A549 (cell line): ENCODE measurements around the gene ULK2. TPM values are rescaled to one million over a fixed set of nuclear protein-coding genes. Genes with fewer than 3 reads are reported as not detected.
"Not testable (repeated sequence)": the region's sequence is repeated elsewhere in the genome, so short reads cannot be mapped to it uniquely, and the experiment has no call there.

Experiments
- ATAC-seq, 2 experiments: fragments of 200-7000 bp in 1 of 2; fragments of >200 bp in 1 of 2; cut with Nextera tagmentation in 1 of 2; cut with Tn5 transposase in 1 of 2; 3 replicates each; pipeline versions ENCODE4 v1.8.0 to v1.9.1; 2018 to 2020; ENCODE audit warnings: mild to moderate bottlenecking in 1 of 2, moderate library complexity in 1 of 2
- CTCF ChIA-PET: fragments of 300-600 bp; sonication (Branson Sonifier 250); formaldehyde crosslinking; extraction: SDS; loops from one replicate; lab custom pipeline; 2021; ENCODE audit warnings: antibody characterized with exemption, inconsistent platforms; lab: Yijun Ruan, JAX
- POLR2A ChIA-PET: fragments of 350-600 bp; formaldehyde crosslinking; extraction: SDS; loops from one replicate; lab custom pipeline; 2021; ENCODE audit warnings: antibody characterized with exemption, inconsistent platforms; lab: Yijun Ruan, JAX
- DNase-seq, 2 experiments: peaks; one replicate each; pipeline versions ENCODE4 v3.0.0 to v3.0.0-alpha.2; 2011 to 2016; ENCODE audit warnings: low read depth in 1 of 2, low spot score in 1 of 2
- FAIRE-seq: peaks from 2 replicates; lab custom pipeline; 2011; peaks lifted over from hg19 to GRCh38; lab: Jason Lieb, UNC
- H3K27ac ChIP-seq, 2 experiments: fragments of >200 bp; sonication (Bioruptor Twin); formaldehyde crosslinking; 3 replicates each; pipeline ENCODE4 v1.5.1; 2016 to 2017
- H3K4me1 ChIP-seq: fragments of >200 bp; sonication (Bioruptor Twin); formaldehyde crosslinking; 3 replicates; pipeline ENCODE4 v1.6.1; 2016
- H3K4me2 ChIP-seq: fragments of >200 bp; sonication (Bioruptor Twin); formaldehyde crosslinking; 3 replicates; pipeline ENCODE4 v1.6.1; 2016
- H3K4me3 ChIP-seq: fragments of >200 bp; sonication (Bioruptor Twin); formaldehyde crosslinking; 3 replicates; pipeline ENCODE4 v1.5.1; 2016
- H3K9me3 ChIP-seq: fragments of >200 bp; sonication (Bioruptor Twin); formaldehyde crosslinking; 3 replicates; pipeline ENCODE4 v1.6.1; 2016
- BHLHE40 ChIP-seq: IDR thresholded peaks from 2 replicates; pipeline ENCODE4 v1.6.1; 2012; ENCODE audit warnings: low read depth, low read length, inconsistent platforms
- EHF ChIP-seq: fragments of 250-450 bp; sonication (Bioruptor Pico); IDR thresholded peaks from 2 replicates; pipeline ENCODE4 v1.5.0; 2020; ENCODE audit warnings: mild to moderate bottlenecking
- FOSL2 ChIP-seq, 2 experiments: fragments of 450-650 bp in 1 of 2; fragments of >200 bp in 1 of 2; sonication (Bioruptor Twin) in 1 of 2; formaldehyde crosslinking; IDR thresholded peaks; 2 replicates each; pipeline versions ENCODE4 v1.5.0 to v1.6.1; 2016 to 2020; ENCODE audit warnings: mild to moderate bottlenecking in 1 of 2, moderate library complexity in 1 of 2
- HOXB5 ChIP-seq: fragments of 250-450 bp; sonication (Bioruptor Pico); IDR thresholded peaks from 2 replicates; pipeline ENCODE4 v1.5.0; 2020; ENCODE audit warnings: mild to moderate bottlenecking, moderate library complexity
- JUNB ChIP-seq: fragments of >200 bp; sonication (Bioruptor Twin); formaldehyde crosslinking; IDR thresholded peaks from 2 replicates; pipeline ENCODE4 v1.6.1; 2016
- MYC ChIP-seq: IDR thresholded peaks from 2 replicates; pipeline ENCODE4 v1.6.1; 2012; ENCODE audit warnings: mild to moderate bottlenecking, inconsistent platforms, low read length, improper control_type of control experiment, borderline replicate concordance
- POLR2AphosphoS2 ChIP-seq: conservative IDR thresholded peaks from 2 replicates; pipeline ENCODE4 v1.6.1; 2012; ENCODE audit warnings: low read length, improper control_type of control experiment, inconsistent platforms
- RAD21 ChIP-seq, 2 experiments: fragments of >200 bp in 1 of 2; sonication (Bioruptor Twin) in 1 of 2; formaldehyde crosslinking in 1 of 2; IDR thresholded peaks in 1 of 2; conservative IDR thresholded peaks in 1 of 2; 2 replicates in 1 of 2; 3 replicates in 1 of 2; pipeline ENCODE4 v1.6.1; 2012 to 2018; ENCODE audit warnings: inconsistent platforms in 1 of 2
- RCOR1 ChIP-seq: fragments of 150-350 bp; IDR thresholded peaks from 2 replicates; pipeline ENCODE4 v1.6.1; 2014; ENCODE audit warnings: antibody characterized with exemption, low read length, low read depth
- RNF2 ChIP-seq: fragments of 200-600 bp; sonication (generic); IDR thresholded peaks from 2 replicates; pipeline ENCODE4 v1.6.1; 2016; ENCODE audit warnings: low read depth, mild to moderate bottlenecking, antibody characterized with exemption, moderate library complexity, borderline replicate concordance
- SMC3 ChIP-seq: fragments of >200 bp; sonication (Bioruptor Twin); formaldehyde crosslinking; IDR thresholded peaks from 3 replicates; pipeline ENCODE4 v1.6.1; 2018; ENCODE audit warnings: inconsistent platforms
- TFCP2L1 ChIP-seq: fragments of 250-450 bp; sonication (Bioruptor Pico); IDR thresholded peaks from 2 replicates; pipeline ENCODE4 v1.5.0; 2021; ENCODE audit warnings: mild to moderate bottlenecking
- ZNF302 ChIP-seq: fragments of 250-450 bp; sonication (Bioruptor Pico); IDR thresholded peaks from 2 replicates; pipeline ENCODE4 v1.9.0; 2021; ENCODE audit warnings: inconsistent platforms, mild to moderate bottlenecking, moderate library complexity
- ZSCAN20 ChIP-seq: fragments of 250-450 bp; sonication (Bioruptor Pico); IDR thresholded peaks from 2 replicates; pipeline ENCODE4 v1.8.0; 2022; ENCODE audit warnings: mild to moderate bottlenecking, moderate library complexity
- WGBS: methylation state at CpG from one replicate; pipeline ENCODE4 v1.1.6; 2017; ENCODE audit errors: missing lambda C conversion rate; 5-methylcytosine and 5-hydroxymethylcytosine counted together
- polyA plus RNA-seq, 4 experiments: library from polyadenylated mRNA; depleted of rRNA in 3 of 4; stranded (reverse); fragments of >200 nt; fragmentation: RNase III in 1 of 4; extraction: RNeasy Plus Mini Kit Qiagen cat#74134 plus additional on column Dnase treatment in 1 of 4; gene quantifications; 2 replicates in 3 of 4; 3 replicates in 1 of 4; pipeline ENCODE4 v1.2.3, GENCODE V29; 2011 to 2017
- TF ChIP-seq, protein P1 (sequence below): fragments of 250-450 bp; sonication (Bioruptor Pico); IDR thresholded peaks from 2 replicates; pipeline ENCODE4 v1.5.0; 2021; ENCODE audit warnings: mild to moderate bottlenecking, moderate library complexity, borderline replicate concordance
- TF ChIP-seq, protein P2 (sequence below): fragments of >200 bp; sonication (Bioruptor Twin); formaldehyde crosslinking; IDR thresholded peaks from 3 replicates; pipeline ENCODE4 v1.6.1; 2016
- TF ChIP-seq, protein P3 (sequence below): fragments of >200 bp; sonication (Bioruptor Twin); formaldehyde crosslinking; IDR thresholded peaks from 3 replicates; pipeline ENCODE4 v1.5.1; 2016

ULK2 gene
- polyA plus RNA-seq, 2 of the 4 experiments (the other 2 are of a cell fraction) = 14.4 to 40.9 TPM

DNA sequence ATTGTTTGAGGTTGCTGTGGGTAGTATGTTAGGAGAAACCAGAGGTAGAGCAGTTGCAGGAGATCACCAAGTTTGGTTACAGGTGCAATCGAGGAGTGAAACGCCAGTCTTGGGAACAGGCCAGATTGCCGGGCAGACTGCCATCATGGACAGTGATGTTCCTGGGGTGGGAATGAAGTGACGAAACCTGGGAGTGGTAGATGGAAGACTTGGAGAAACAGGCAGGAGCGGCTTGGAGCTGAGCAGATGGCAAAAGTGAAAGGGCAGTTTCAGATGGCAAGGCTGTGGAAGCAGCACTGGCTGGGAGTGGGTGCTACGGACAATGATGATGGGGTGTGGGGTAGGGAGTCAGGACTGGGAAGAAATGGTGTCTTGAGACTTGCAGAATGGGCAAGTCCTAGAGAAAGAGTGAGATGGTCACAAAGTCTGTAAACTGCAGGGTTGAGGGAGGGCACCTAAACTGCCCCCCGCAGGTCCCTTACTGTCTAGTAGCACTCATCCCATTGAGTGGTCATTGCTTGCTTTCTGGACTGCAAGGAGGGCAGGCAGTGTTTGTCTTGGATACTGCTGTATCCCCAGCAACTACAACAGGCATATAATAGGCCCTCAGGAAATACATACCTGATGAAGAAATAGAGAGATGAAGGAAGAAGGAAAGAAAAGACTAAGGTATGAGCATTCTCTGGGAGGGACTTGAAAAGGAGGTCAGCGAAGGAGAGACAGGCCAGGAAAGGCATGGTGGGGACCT lies 29.5 kb upstream of the ULK2 start:
- Histone ChIP-seq H3K4me3 (no peak overlapping the region), H3K4me2 (peak overlapping the region; percentile 24), H3K27ac (peak overlapping the region in 1 of 2 experiments; percentile 39; a peak in 3 of 6 replicates), H3K4me1 (peaks cover 20% of the 10 kb centered on the region), H3K9me3 (no peaks in the 10 kb centered on the region)
- ChIA-PET CTCF (interaction anchor here (0.6 kb wide), 1 partner anchor 246 kb away, joined by 3 read pairs; no protein-coding TSS in a partner anchor), POLR2A (interaction anchor here (0.5 kb wide), 1 partner anchor 23 kb away, joined by 3 read pairs; no protein-coding TSS in a partner anchor)
- DNase-seq (peak in 1 of 2 experiments; percentile 28), ATAC-seq (peak; percentile 41 to 54; a peak in 5 of 6 replicates), FAIRE-seq (no peak)
- TF ChIP-seq JUNB (no peak), MYC (no peak), RAD21 (conservative IDR thresholded peaks at IDR 0.05 in 1 of 2, IDR thresholded peaks at IDR 0.05 in 1 of 2) (no peak), RNF2 (no peak)
- 72% methylated on average over 8 of the region's 8 CpGs for WGBS

DNA sequence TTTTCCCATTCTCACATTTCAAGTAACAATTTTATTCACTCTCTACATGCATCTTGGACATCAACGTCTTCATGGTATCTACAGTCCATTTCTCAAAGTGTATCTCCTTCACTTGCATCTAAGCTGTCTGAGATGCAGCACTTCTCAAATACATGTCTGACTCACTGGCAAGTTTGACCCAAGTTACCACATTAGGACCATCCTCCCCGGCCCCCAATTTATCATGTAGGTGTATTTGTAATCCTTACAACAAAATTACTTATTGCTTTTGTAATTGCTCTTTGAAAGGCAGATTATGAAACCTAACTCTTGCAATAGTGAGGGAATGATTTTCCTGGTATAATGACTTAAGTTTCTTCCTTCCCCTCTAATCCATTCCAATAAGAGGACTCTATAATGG lies 28.9 kb upstream of the ULK2 start:
- ChIA-PET CTCF (no interaction called here), POLR2A (interaction anchor here (0.5 kb wide), 1 partner anchor 23 kb away, joined by 3 read pairs; no protein-coding TSS in a partner anchor)
- WGBS = 62% methylated on average over 2 of the region's 2 CpGs
- Histone ChIP-seq H3K4me3 (no peak overlapping the region), H3K4me1 (peaks cover 20% of the 10 kb centered on the region)
- DNase-seq (no peak), ATAC-seq (no peak)
- TF ChIP-seq, protein P1, sequence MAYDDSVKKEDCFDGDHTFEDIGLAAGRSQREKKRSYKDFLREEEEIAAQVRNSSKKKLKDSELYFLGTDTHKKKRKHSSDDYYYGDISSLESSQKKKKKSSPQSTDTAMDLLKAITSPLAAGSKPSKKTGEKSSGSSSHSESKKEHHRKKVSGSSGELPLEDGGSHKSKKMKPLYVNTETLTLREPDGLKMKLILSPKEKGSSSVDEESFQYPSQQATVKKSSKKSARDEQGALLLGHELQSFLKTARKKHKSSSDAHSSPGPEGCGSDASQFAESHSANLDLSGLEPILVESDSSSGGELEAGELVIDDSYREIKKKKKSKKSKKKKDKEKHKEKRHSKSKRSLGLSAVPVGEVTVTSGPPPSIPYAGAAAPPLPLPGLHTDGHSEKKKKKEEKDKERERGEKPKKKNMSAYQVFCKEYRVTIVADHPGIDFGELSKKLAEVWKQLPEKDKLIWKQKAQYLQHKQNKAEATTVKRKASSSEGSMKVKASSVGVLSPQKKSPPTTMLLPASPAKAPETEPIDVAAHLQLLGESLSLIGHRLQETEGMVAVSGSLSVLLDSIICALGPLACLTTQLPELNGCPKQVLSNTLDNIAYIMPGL (CRISPR knock-in tag) = no peak
- no peak for TF ChIP-seq RAD21 (conservative IDR thresholded peaks at IDR 0.05 in 1 of 2, IDR thresholded peaks at IDR 0.05 in 1 of 2)
- no peak for TF ChIP-seq TFCP2L1 (CRISPR knock-in tag)
- TF ChIP-seq, all 56 proteins: peak for 0
- H3K27ac ChIP-seq = no peak overlapping the region
- H3K9me3 ChIP-seq = no peaks in the 10 kb centered on the region
- no peak for FAIRE-seq
- 0 out of 3 replicates have a peak overlapping the region, but pooled peaks have one; percentile 24 for H3K4me2 ChIP-seq

DNA sequence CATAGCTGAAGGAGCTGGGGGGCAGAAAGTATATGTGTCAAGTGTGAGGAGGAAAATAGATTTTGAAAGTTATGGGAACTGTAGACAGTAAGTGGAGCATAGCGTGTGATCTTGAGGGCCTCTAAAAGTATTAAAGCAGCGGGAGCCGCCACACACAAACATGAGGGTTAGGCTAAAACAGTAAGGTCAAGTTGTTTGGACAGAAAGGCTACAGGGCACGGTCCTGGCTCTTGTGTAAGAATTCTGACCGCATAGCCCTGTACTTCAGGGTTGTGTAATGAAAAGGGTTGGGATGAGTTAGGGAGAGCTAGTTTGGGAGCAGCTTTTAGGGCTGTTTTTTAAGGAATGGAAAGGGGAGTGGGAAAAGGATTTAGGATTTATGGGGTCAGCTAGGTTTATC lies 22.8 kb upstream of the ULK2 start:
- H3K9me3 ChIP-seq, H3K4me3 ChIP-seq, H3K4me1 ChIP-seq, H3K27ac ChIP-seq, POLR2A ChIA-PET, ATAC-seq, DNase-seq, H3K4me2 ChIP-seq, FAIRE-seq, CTCF ChIA-PET: not testable (repeated sequence)
- 84% methylated on average over 5 of the region's 5 CpGs for WGBS

DNA sequence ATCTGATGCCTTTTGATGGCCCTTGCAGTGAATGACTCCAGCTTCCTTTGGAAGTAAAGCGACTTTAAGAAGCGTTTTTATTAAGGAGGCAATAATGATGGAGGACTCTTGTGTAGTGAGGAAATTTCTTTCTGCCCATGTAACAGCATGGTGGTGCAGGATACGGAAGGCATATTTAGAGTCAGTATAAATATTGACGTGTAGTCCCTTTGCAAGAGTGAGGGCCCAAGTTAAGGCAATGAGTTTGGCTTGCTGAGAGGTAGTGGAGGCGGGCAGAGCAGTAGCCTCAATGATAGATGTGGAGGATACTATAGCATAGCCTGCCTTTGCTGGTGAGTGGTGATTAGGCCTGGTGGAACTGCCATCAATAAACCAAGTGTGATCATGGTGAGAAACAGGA lies 22.3 kb upstream of the ULK2 start:
- FAIRE-seq, H3K27ac ChIP-seq, DNase-seq, H3K4me3 ChIP-seq, H3K4me1 ChIP-seq, H3K9me3 ChIP-seq, POLR2A ChIA-PET, ATAC-seq, H3K4me2 ChIP-seq: not testable (repeated sequence)
- CTCF ChIA-PET = interaction anchor here (0.7 kb wide), 1 partner anchor 43 kb away, joined by 3 read pairs; no protein-coding TSS in a partner anchor
- WGBS = 88% methylated on average over 5 of the region's 5 CpGs

DNA sequence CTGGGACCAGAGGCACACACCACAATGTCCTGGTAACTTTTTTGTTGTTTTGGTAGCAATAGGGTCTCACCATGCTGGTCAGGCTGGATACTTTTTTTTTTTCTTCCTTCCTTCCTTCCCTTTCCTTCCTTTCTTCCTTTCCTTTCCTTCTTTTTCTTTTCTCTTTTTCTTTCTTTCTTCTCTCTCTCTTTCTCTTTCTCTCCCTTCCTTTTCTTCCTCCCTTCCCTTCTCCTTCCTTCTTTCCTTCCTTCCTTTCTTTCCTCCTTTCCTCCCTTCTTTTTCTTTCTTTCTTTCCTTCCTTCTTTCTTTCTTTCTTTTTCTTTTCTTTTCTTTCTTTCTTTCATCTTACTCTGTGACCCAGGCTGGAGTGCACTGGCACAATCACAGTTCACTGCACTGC lies 18.4 kb upstream of the ULK2 start:
- ATAC-seq = no peak
- no peak for FAIRE-seq
- TF ChIP-seq, protein P1 (CRISPR knock-in tag) = no peak
- TF ChIP-seq HOXB5 = no peak
- TF ChIP-seq ZSCAN20 (CRISPR knock-in tag) = no peak
- no peak for TF ChIP-seq ZNF302 (CRISPR knock-in tag)
- no peak for TF ChIP-seq FOSL2 (IDR thresholded peaks at IDR 0.05)
- TF ChIP-seq FOSL2 (CRISPR knock-in tag; IDR thresholded peaks at IDR 0.05) = no peak
- no peak for TF ChIP-seq BHLHE40
- no peak for TF ChIP-seq SMC3
- no peak for TF ChIP-seq EHF
- no peak for TF ChIP-seq POLR2AphosphoS2
- TF ChIP-seq RCOR1 = no peak
- TF ChIP-seq, protein P2, sequence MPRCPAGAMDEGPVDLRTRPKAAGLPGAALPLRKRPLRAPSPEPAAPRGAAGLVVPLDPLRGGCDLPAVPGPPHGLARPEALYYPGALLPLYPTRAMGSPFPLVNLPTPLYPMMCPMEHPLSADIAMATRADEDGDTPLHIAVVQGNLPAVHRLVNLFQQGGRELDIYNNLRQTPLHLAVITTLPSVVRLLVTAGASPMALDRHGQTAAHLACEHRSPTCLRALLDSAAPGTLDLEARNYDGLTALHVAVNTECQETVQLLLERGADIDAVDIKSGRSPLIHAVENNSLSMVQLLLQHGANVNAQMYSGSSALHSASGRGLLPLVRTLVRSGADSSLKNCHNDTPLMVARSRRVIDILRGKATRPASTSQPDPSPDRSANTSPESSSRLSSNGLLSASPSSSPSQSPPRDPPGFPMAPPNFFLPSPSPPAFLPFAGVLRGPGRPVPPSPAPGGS = no peak
- TF ChIP-seq, protein P3, sequence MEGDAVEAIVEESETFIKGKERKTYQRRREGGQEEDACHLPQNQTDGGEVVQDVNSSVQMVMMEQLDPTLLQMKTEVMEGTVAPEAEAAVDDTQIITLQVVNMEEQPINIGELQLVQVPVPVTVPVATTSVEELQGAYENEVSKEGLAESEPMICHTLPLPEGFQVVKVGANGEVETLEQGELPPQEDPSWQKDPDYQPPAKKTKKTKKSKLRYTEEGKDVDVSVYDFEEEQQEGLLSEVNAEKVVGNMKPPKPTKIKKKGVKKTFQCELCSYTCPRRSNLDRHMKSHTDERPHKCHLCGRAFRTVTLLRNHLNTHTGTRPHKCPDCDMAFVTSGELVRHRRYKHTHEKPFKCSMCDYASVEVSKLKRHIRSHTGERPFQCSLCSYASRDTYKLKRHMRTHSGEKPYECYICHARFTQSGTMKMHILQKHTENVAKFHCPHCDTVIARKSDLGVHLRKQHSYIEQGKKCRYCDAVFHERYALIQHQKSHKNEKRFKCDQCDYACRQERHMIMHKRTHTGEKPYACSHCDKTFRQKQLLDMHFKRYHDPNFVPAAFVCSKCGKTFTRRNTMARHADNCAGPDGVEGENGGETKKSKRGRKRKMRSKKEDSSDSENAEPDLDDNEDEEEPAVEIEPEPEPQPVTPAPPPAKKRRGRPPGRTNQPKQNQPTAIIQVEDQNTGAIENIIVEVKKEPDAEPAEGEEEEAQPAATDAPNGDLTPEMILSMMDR = no peak

More for the DNA sequence above, 18.4 kb upstream of the ULK2 start:
- H3K27ac ChIP-seq = no peak overlapping the region
- DNase-seq = no peak
- ChIA-PET POLR2A (no interaction called here), CTCF (interaction anchor here (2.1 kb wide), 1 partner anchor 10 kb away, joined by 6 read pairs; no protein-coding TSS in a partner anchor)
- no peak overlapping the region for H3K4me3 ChIP-seq
- no peaks in the 10 kb centered on the region for H3K4me1 ChIP-seq
- no peak overlapping the region for H3K4me2 ChIP-seq
- no peaks in the 10 kb centered on the region for H3K9me3 ChIP-seq
